ENCODE results near the gene GAPDH.
A peak's percentile ranks its signal among the peaks of the same experiment; 100 is the strongest.
"Not testable (repeated sequence)": the region's sequence is repeated elsewhere in the genome, so short reads cannot be mapped to it uniquely, and the experiment has no call there.

The GAPDH gene

DNA sequence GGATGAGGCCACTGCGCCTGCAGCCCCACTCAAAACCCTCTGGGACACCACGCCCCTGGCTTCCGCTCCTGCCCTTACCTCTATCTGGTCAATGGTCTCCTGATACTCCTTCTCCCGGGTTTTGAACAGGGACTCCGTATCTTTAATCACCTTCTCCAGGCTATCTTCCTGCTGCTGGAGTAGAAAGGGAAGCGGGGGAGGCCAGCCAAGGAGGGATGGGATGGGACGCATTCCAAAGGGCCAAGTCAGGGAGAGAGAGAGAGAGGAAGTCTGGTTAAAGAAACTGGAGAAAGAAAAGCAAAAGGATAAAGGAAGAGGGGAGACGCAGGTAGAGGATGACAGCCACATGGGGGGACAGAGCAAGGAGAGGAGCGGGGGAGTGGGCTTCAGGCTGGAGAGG lies 13.7 kb downstream of the GAPDH start:
- no peak for DNase-seq

GRCh38 chr12:6548556-6548955 lies 14.2 kb downstream of the GAPDH start:
- DNase-seq, result no peak

DNA sequence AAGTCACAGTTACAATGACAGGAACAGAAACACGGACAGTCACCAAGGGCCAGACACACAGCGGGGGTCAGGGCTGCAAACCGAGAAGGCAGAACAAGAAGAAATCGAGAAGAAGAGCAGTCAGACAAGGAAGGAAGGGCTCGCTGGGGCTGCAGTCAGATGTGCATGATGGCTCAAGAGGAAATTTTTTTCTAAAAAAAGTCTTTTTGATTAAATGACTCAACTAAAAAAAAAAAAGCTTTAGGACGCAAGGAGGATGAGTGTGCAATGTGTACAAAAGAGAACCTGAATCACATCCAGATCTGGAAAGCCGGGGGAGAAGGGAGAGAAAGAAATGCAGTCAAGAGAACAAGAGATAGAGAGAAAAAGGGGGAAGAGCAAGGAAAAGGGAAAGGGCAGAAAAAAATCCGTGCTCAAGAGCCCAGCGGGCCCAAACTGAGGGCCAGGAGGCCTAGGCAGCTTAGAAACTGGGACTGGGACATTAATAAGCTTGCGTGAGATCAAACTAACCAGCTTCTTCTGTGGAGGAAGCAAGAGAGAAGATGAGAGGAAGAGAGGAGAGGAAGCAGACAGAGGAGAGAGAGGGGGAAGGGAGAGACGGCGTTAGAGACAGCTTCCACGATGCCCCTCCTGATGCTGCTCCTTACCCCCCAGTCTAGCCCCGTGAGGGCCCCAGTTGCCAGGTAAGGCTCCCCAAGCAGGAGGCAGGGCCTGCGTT lies 14.8 kb downstream of the GAPDH start:
- DNase-seq, result no peak

DNA sequence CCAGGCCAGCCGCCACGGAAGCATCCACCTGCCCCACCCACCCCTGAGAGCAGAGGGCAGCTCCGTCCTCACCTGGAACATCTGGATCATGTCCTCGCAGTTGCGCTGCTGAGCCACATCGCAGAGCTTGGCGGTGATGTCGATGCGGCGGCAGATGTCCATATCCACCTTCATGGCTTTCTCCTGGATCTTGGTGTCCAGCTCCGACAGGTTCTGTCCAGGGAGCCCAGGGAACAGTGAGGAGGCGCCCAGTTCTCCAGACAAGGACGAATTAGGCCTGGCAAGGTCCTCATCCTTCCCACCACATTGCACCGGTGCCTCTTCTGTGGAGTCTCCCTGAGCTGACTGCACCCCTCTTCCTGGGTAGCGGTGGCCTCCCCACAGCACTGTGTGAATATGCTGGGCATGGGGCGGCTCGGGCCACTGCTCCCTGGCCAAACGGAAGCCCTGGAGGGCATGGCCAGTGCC lies 15.4 kb downstream of the GAPDH start:
- no peak for DNase-seq

GRCh38 chr12:6550294-6551062 lies 16.2 kb downstream of the GAPDH start:
- DNase-seq, result no peak

- DNase-seq, result no peak
These were observed 16.7 kb downstream of the GAPDH start for GRCh38 chr12:6551063-6551461.

DNA sequence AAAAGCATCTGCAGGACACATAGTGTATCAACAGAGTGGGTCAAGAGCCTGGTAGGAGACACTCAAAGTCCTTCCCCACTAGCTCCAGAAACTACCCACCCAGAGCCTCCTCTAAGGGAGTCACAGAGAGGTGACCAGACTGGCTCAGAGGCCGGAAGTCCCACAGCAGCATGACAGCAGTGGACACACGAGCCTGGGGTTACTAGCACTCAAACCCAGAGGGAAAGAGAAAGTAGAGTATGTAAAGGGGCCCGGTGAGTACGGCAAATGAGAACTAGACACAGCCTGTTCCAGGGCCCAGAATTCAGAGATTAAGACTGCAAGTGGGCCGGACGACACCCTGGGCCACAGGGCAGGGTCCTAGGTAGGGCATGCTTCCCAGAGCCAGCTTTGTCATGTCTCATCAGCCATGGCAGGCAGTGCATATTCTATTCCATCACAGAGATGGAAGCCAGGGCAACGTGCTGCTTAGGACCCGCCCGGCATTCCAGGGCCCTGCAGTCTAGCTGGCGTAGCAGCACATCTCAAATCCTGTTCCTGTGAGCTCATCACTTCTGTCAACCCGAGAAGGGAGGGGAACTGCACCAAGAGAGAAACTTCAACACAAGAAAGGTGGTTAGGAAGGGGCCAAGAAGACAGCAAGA lies 17.3 kb downstream of the GAPDH start:
- DNase-seq, result no peak

DNA sequence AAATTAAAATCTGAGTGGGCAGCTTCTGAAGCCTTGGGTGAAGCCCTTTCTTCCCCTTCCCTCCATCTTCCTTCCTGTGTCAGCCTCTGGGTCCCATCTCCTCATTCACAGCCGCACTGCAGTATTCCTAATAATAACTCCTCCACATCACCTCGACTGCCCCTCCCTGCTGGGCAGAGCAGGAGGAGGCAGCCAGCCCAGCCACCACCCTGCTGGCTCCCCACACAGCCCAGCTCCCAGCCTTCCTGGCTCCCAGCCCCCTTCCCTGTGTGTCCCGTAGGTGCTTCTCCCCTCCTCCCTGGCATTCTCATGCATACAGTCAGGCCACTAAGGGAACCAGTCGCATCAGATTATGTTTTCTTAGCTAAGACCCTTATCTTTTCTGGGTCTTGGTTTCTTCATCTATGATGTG lies 17.8 kb downstream of the GAPDH start:
- DNase-seq, result no peak

DNA sequence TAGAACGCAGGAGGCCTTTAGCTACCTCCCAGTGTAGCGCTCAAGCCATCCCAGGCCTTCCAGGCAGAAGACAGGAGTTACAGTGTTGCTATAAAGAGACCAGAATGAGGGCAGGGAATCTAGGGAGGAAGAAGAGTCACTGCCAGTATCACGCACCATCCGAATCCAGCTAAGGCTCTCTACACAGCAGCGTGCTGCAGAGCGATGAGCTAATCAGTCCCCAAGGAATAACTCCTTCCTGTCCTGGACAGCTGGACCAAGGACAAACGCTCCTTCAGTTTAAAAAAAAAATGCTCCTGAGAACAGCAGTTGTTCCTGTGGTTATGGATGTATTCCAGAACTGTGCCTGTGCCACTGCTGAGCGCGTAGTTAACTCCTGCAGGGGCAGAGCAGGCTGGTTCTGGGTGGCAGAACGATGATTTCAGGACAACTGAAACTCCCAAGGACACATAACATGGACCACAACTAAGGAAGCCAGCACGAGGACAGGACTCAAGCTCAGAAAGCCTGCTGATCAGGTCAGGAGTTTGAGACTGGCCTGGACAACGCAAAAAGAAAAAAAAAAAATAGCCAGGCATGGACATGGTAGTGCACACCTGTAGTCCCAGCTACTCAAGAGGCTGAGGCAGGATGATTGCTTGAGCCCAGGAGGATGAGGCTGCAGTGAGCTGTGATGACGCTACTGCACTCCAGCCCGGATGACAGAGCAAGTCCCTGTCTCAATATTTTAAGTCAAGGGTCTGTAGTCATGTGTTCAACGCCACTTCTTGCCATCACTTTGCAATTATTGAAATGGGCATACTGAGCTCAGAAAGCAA lies 18.9 kb downstream of the GAPDH start:
- DNase-seq, result no peak

GRCh38 chr12:6554168-6555017 lies 20.1 kb downstream of the GAPDH start:
- peak; percentile 74 for DNase-seq

- DNase-seq, result peak; percentile 21
These were observed 20.8 kb downstream of the GAPDH start for GRCh38 chr12:6555018-6555691.

GRCh38 chr12:6556496-6556817 lies 22.1 kb downstream of the GAPDH start:
- DNase-seq, result not testable (repeated sequence)

- DNase-seq, result no peak
These were observed 22.5 kb downstream of the GAPDH start for GRCh38 chr12:6556857-6557256.

DNA sequence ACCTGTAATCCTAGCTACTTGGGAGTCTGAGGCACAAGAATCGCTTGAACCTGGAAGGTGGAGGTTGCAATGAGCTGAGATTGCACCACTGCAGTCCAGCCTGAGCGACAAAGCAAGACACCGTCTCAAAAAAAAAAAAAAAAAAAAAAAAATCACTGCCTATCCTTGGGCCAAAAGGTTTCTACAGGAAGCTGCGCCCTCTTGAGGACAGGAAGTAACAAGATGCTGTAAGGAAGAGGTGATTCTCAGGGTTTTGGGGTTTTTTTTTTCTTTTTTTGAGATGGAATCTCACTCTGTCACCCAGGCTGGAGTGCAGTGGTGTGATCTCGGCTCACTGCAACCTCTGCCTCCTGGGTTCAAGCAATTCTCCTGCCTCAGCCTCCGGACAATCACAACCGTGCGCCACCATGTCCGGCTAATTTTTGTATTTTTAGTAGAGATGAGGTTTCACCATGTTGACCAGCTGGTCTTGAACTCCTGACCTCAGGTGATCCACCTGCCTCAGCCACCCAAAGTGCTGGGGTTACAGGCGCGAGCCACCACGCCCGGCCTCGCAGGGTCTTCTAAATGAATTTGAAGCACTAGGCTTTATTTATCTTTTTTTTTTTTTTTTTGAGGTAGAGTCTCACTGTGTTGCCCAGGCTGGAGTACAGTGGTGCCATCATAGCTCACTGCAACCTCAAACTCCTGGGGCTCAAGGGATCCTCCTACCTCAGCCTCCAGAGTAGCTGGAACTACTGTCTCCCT lies 23.9 kb downstream of the GAPDH start:
- DNase-seq, result peak; percentile 23

GRCh38 chr12:6559500-6559899 lies 25.2 kb downstream of the GAPDH start:
- no peak for DNase-seq

DNA sequence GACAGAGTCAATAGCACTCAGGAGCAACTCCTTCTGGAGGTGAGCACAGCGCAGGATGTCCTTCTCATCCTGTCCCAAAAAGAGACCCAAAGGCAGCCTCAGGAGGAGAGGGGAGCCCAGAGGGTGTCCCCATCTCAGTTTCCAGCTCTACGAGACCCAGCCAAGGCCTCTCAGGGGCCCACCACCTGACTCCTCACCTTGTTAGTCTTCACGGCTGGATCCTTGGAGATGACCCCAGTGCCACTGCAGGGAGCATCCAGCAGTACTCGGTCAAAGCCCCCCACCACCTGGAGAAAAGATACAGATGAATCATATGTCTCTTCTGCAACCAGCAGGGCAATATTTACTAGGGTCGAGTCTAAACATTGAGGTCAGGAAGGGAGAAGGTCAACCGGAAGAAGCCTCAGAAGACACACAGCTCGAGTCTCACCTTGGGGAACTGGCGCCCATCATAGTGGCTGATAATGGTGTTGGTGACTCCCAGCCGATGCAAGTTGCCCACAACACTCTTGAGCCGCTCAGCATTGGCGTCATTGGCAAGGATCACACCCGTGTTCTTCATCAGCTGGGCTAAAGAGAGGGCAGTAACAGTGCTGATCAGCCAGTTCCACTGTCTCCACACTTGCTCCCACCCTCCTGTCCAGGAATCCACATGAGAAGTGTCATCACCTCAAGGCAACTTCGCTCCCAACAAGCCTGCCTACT lies 26.3 kb downstream of the GAPDH start:
- DNase-seq, result no peak

- no peak for DNase-seq
These were observed 28.6 kb downstream of the GAPDH start for GRCh38 chr12:6562881-6563280.

DNA sequence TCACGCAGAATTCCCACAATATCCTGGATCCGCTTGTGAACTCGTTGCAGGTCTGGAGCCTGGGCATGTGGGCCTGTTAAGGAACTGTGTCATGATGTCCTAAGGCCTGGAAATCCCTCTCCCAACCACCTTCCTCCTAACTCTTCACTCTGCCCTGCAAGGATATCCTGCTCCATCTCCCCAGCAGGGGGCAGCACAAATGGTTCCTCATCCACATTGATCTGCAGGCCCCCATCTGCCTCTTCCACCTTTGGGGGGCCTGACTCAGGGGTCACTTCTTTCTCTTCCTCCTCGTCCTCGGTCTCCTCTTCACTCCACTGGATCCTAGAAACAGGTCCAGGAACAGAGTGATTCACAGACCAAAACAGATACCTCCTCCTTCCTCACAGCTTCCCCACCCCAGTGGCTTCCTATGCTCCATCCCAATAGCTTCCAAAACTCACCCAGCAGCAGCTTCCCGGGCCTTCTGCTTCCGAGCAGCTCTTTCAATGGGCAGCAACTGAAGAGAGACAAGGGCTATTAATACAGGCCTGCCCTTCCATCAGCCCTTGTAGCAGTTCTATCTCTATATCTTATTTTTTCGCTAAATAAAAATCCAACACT lies 29.2 kb downstream of the GAPDH start:
- peak; percentile 73 for DNase-seq

DNA sequence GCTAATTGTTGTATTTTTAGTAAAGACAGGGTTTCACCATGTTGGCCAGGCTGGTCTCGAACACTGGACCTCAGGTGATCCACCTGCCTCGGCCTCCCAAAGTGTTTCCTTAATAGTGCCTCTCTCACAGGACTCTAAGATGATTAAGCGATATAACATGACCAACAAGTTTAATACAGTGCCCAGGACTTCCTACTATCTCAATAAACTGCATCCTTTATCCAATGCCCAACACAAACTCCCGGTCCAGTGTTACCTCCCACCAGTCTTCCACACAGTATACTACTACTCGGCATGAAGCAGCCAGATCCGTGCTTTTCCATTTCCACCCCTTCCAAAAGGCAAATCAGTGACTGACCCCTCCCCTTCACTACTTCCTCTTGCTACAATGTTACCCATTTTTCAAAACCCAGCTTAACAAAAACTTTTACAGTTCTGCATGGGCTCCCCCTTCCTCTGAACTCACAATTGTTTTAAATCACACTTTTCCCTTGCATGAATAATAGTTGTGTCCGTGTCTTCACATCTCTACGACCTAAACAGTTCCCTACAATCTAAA lies 32.9 kb downstream of the GAPDH start:
- no peak for DNase-seq
